ENCODE measurements around the gene ZPLD1. TPM values are rescaled to one million over a fixed set of nuclear protein-coding genes. Genes with fewer than 3 reads are reported as not detected.

Gene ZPLD1
- total and polyA plus RNA-seq, 11 donors, result 0.07 to 0.16 (median 0.13) TPM; not detected in 7

DNA sequence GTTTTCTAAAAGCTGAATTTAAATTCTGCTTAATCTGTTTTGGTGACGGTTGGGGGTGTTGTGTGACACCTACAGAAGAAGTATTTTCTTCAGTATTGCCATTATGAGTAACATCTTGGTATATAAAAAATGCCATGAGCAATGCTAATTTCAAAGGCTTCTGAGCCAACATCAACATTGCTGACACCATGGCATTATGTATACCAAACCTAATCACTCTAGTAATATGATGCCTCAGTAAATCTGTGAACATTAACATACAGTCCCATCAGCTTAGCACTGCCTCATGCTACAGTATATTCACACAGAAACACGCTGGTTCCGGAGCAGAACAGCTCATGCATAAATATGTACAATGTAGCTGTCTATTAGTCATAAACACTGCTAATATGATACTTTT lies 75.8 kb downstream of the ZPLD1 start:
- WGBS, 4 donors, result 81 to 86% (median 82%) methylated on average over 3 of the region's 3 CpGs
- Histone ChIP-seq H3K4me3 (no peak overlapping the region), H3K27me3 (no peaks in the 10 kb centered on the region), H3K4me1 (no peaks in the 10 kb centered on the region), H3K36me3 (no peaks in the 10 kb centered on the region), H3K27ac (no peak overlapping the region), H3K9me3 (no peaks in the 10 kb centered on the region)
- TF ChIP-seq POLR2A (IDR thresholded peaks at IDR 0.05), result no peak
- TF ChIP-seq, protein P1, sequence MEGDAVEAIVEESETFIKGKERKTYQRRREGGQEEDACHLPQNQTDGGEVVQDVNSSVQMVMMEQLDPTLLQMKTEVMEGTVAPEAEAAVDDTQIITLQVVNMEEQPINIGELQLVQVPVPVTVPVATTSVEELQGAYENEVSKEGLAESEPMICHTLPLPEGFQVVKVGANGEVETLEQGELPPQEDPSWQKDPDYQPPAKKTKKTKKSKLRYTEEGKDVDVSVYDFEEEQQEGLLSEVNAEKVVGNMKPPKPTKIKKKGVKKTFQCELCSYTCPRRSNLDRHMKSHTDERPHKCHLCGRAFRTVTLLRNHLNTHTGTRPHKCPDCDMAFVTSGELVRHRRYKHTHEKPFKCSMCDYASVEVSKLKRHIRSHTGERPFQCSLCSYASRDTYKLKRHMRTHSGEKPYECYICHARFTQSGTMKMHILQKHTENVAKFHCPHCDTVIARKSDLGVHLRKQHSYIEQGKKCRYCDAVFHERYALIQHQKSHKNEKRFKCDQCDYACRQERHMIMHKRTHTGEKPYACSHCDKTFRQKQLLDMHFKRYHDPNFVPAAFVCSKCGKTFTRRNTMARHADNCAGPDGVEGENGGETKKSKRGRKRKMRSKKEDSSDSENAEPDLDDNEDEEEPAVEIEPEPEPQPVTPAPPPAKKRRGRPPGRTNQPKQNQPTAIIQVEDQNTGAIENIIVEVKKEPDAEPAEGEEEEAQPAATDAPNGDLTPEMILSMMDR (IDR thresholded peaks at IDR 0.05), result no peak
- ATAC-seq (no peak), DNase-seq (no peak)
- intact Hi-C loops (cut with DNase I), result no loop called here

DNA sequence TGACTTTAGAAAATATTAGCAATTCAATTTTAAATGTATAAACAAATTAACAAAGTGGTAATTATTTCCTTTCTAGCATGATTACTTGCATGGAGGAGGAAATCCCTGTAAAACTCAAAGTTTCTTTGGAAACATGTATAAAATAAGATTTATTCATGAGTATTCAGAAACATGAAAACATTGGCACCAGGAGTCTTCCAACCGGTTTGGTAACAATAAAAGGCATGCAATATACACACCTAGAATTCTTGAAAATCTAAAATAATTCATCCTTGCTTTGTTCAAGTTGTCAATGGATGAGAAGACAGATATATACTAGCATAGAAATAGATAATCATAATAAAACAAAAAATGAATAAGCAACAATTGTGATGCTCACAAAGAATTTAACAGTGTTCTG lies 76.4 kb downstream of the ZPLD1 start:
- H3K9me3 ChIP-seq, result no peaks in the 10 kb centered on the region
- no peak for ATAC-seq
- no peak overlapping the region for H3K4me3 ChIP-seq
- 78 to 93% (median 83%) methylated on average over 1 of the region's 1 CpG for WGBS, 4 donors
- H3K36me3 ChIP-seq, result no peaks in the 10 kb centered on the region
- H3K27me3 ChIP-seq, result no peaks in the 10 kb centered on the region
- no peaks in the 10 kb centered on the region for H3K4me1 ChIP-seq
- TF ChIP-seq, protein P1 (IDR thresholded peaks at IDR 0.05), result no peak
- TF ChIP-seq POLR2A (IDR thresholded peaks at IDR 0.05), result no peak
- intact Hi-C loops (cut with DNase I), result no loop called here
- DNase-seq, result no peak
- no peak overlapping the region for H3K27ac ChIP-seq

DNA sequence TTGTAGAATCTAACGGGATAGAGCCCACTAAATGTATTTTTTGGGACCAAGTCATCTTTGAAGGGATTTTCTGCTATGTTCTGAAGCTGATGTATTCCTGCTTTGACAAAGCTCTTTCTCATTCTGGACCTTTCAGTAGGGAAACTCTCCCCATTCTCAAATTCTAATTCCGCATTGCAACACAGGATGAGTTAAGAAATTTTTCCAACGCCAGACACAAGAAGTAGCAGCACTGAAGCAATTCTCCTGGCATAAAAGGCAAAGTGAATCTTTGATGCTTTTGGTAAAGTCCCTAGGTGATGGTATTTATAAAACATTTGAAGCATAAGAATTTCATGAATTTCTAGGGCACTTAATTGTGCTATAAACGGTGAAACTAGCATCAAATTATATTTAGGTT lies 76.8 kb downstream of the ZPLD1 start:
- WGBS, 4 donors, result 82 to 89% (median 85%) methylated on average over 4 of the region's 4 CpGs

DNA sequence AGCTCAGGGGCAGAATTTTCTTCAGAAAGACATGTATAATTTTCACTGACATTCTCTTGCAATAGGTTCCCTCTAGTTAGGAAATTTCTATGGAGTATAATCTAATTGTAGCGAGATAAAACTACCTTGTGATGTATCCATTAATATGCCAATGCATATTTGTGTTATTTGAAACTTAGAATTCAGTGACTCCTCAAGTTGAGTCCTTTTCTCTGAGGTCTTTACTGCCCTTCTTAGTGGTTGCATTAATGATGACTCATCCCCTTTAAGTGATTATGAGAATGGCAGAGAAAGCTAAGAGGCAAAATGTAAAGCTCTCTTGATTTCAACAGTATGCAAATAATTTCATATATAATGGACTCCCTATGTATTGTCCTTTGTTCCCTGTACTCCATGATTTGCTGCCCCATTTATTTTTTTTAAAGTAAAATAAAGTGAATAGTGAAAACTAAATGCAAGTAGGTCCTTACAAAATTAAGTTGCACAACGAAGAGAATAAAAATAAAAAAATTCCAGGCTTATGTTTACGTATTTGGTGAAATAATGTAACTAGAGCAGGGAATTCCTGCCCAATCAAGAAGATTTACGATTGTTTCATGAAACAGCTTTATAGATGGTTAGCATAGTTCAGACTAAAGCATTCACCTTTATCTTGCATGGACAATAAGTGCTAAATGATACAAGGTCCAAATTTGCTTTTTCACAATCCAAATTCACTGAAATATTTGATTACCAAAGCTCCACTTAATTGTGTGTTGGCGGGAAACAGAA lies 78.1 kb downstream of the ZPLD1 start:
- Histone ChIP-seq H3K4me3 (no peak overlapping the region), H3K36me3 (no peaks in the 10 kb centered on the region), H3K4me1 (no peaks in the 10 kb centered on the region), H3K9me3 (no peaks in the 10 kb centered on the region), H3K27ac (no peak overlapping the region), H3K27me3 (no peaks in the 10 kb centered on the region)
- ATAC-seq, result no peak
- 81 to 85% (median 82%) methylated on average over 5 of the region's 5 CpGs for WGBS, 4 donors
- intact Hi-C loops (cut with DNase I), result no loop called here
- DNase-seq, result no peak
- TF ChIP-seq POLR2A (IDR thresholded peaks at IDR 0.05), result no peak
- TF ChIP-seq, protein P1 (IDR thresholded peaks at IDR 0.05), result no peak

More for the DNA sequence above, 76.8 kb downstream of the ZPLD1 start:
- DNase-seq, result no peak
- Histone ChIP-seq H3K9me3 (no peaks in the 10 kb centered on the region), H3K27me3 (no peaks in the 10 kb centered on the region), H3K4me3 (no peak overlapping the region), H3K36me3 (no peaks in the 10 kb centered on the region), H3K4me1 (no peaks in the 10 kb centered on the region), H3K27ac (no peak overlapping the region)
- no peak for TF ChIP-seq POLR2A (IDR thresholded peaks at IDR 0.05)
- TF ChIP-seq, protein P1 (IDR thresholded peaks at IDR 0.05), result no peak
- no peak for ATAC-seq
- intact Hi-C loops (cut with DNase I), result no loop called here

Data from heart left ventricle (tissue), 16 donors.